Left ventricle myocardium inferior (tissue), 1 donor: Measurements from ENCODE around the gene PIEZO2. TPM values are rescaled to one million over a fixed set of nuclear protein-coding genes. Genes with fewer than 3 reads are reported as not detected.

Experiments
- DNase-seq: peaks from one replicate; pipeline ENCODE4 v3.0.0-alpha.2; 2020
- H3K27ac ChIP-seq: fragments of 200-600 bp; replicated peaks from 2 replicates; pipeline ENCODE4 v1.8.0; 2021
- H3K27me3 ChIP-seq: fragments of 200-600 bp; 2 replicates; pipeline ENCODE4 v1.8.0; 2021; ENCODE audit warnings: low read depth
- H3K36me3 ChIP-seq: fragments of 200-600 bp; 2 replicates; pipeline ENCODE4 v1.8.0; 2021
- H3K4me1 ChIP-seq: fragments of 200-600 bp; 2 replicates; pipeline ENCODE4 v1.8.0; 2021
- H3K4me3 ChIP-seq: fragments of 200-600 bp; 2 replicates; pipeline ENCODE4 v1.8.0; 2021; ENCODE audit warnings: mild to moderate bottlenecking, moderate library complexity
- H3K9me3 ChIP-seq: fragments of 200-600 bp; replicated peaks from 2 replicates; pipeline ENCODE4 v1.8.0; 2021
- CTCF ChIP-seq: fragments of 200-600 bp; IDR thresholded peaks from 2 replicates; pipeline ENCODE4 v1.8.0; 2021; ENCODE audit warnings: antibody characterized with exemption, mild to moderate bottlenecking, borderline replicate concordance
- intact Hi-C: fragments of 100-400 bp; cut with micrococcal nuclease; formaldehyde crosslinking; loops from one replicate; pipeline ENCODE4 v1.11.0; 2022
- total RNA-seq: library from RNA; stranded (reverse); fragmentation: NEBNext Ultra II Directional; extraction: Animal tissue kit (Norgen Biotek cat#: 25700); gene quantifications from one replicate; pipeline ENCODE4 v1.2.1, GENCODE V29; 2021
- donor health status: DM: no; HTN: yes; CAD: no; lungs with severe emphysema.

PIEZO2 gene
- total RNA-seq, 1 donor from 2014 or later, result 0.33 TPM

- no peak for TF ChIP-seq CTCF
Measured at GRCh38 chr18:11042247-11042646, 107.1 kb downstream of the PIEZO2 start.

GRCh38 chr18:11040823-11041656 lies 108.3 kb downstream of the PIEZO2 start:
- DNase-seq, result no peak
- intact Hi-C loops, result loop anchor here (5.0 kb wide), 1 partner anchor 189 kb away; no protein-coding TSS in a partner anchor

More at GRCh38 chr18:11042247-11042646, 107.1 kb downstream of the PIEZO2 start:
- Histone ChIP-seq H3K9me3 (no peaks in the 10 kb centered on the region), H3K36me3 (no peaks in the 10 kb centered on the region), H3K27me3 (peaks cover 28% of the 10 kb centered on the region), H3K4me1 (no peaks in the 10 kb centered on the region), H3K27ac (no peak overlapping the region), H3K4me3 (no peak overlapping the region)
- intact Hi-C loops, result loop anchor here (5.0 kb wide), 1 partner anchor 190 kb away; no protein-coding TSS in a partner anchor
- no peak for DNase-seq

GRCh38 chr18:11040359-11040758 lies 109.0 kb downstream of the PIEZO2 start:
- Histone ChIP-seq H3K9me3 (no peaks in the 10 kb centered on the region), H3K27ac (no peak overlapping the region), H3K4me1 (no peaks in the 10 kb centered on the region), H3K27me3 (peaks cover 28% of the 10 kb centered on the region), H3K4me3 (no peak overlapping the region), H3K36me3 (no peaks in the 10 kb centered on the region)
- no peak for DNase-seq
- intact Hi-C loops, result loop anchor here (5.0 kb wide), 1 partner anchor 188 kb away; no protein-coding TSS in a partner anchor
- TF ChIP-seq CTCF, result no peak

More at GRCh38 chr18:11040823-11041656, 108.3 kb downstream of the PIEZO2 start:
- Histone ChIP-seq H3K9me3 (no peaks in the 10 kb centered on the region), H3K36me3 (no peaks in the 10 kb centered on the region), H3K4me3 (no peak overlapping the region), H3K27ac (no peak overlapping the region), H3K4me1 (no peaks in the 10 kb centered on the region), H3K27me3 (peaks cover 28% of the 10 kb centered on the region)
- peak; percentile 81 for TF ChIP-seq CTCF

GRCh38 chr18:11037533-11038240 lies 111.7 kb downstream of the PIEZO2 start:
- no peak overlapping the region for H3K4me3 ChIP-seq
- TF ChIP-seq CTCF, result no peak
- no peaks in the 10 kb centered on the region for H3K36me3 ChIP-seq
- DNase-seq, result no peak
- no peaks in the 10 kb centered on the region for H3K4me1 ChIP-seq
- intact Hi-C loops, result no loop called here
- peaks cover 28% of the 10 kb centered on the region for H3K27me3 ChIP-seq
- H3K27ac ChIP-seq, result no peak overlapping the region
- no peaks in the 10 kb centered on the region for H3K9me3 ChIP-seq

- no peak for TF ChIP-seq CTCF
- DNase-seq, result no peak
- Histone ChIP-seq H3K27ac (no peak overlapping the region), H3K4me1 (no peaks in the 10 kb centered on the region), H3K36me3 (no peaks in the 10 kb centered on the region), H3K27me3 (peaks cover 11% of the 10 kb centered on the region), H3K4me3 (no peak overlapping the region), H3K9me3 (no peaks in the 10 kb centered on the region)
- intact Hi-C loops, result no loop called here
Measured at GRCh38 chr18:11035814-11036495, 113.4 kb downstream of the PIEZO2 start.
